HG02763 (cell line): ENCODE measurements around the gene ANKRD44.
A peak's percentile ranks its signal among the peaks of the same experiment; 100 is the strongest.

Source experiments
- ATAC-seq: cut with Tn5 transposase; IDR thresholded peaks from one replicate; pipeline ENCODE4 v1.9.1; 2021; ENCODE audit warnings: mild to moderate bottlenecking, moderate library complexity; ENCODE audit not compliant: unreplicated experiment

The ANKRD44 gene

GRCh38 chr2:197322724-197323720 is 12.4 kb upstream of the ANKRD44 start:
- ATAC-seq = no peak

GRCh38 chr2:197322143-197322542 is 11.6 kb upstream of the ANKRD44 start:
- no peak for ATAC-seq

- no peak for ATAC-seq
These were observed 4.8 kb upstream of the ANKRD44 start for GRCh38 chr2:197315371-197315770.

- no peak for ATAC-seq
These were observed 1.6 kb upstream of the ANKRD44 start for GRCh38 chr2:197312186-197312585.

- ATAC-seq = no peak
These were observed 947 bp upstream of the ANKRD44 start for GRCh38 chr2:197311421-197312033.

GRCh38 chr2:197310987-197311420 is 424 bp upstream of the ANKRD44 start:
- ATAC-seq = no peak

GRCh38 chr2:197309691-197310231 is 819 bp downstream of the ANKRD44 start:
- no peak for ATAC-seq

- no peak for ATAC-seq
These were observed 1.4 kb downstream of the ANKRD44 start for GRCh38 chr2:197308996-197309690.

- no peak for ATAC-seq
These were observed 2.0 kb downstream of the ANKRD44 start for GRCh38 chr2:197308585-197308984.

- ATAC-seq = peak; percentile 25
These were observed 2.6 kb downstream of the ANKRD44 start for GRCh38 chr2:197307933-197308521.

- no peak for ATAC-seq
These were observed 3.2 kb downstream of the ANKRD44 start for GRCh38 chr2:197307236-197307932.

- ATAC-seq = no peak
These were observed 3.9 kb downstream of the ANKRD44 start for GRCh38 chr2:197306696-197307040.

GRCh38 chr2:197306024-197306695 is 4.4 kb downstream of the ANKRD44 start:
- ATAC-seq = no peak

- no peak for ATAC-seq
These were observed 6.0 kb downstream of the ANKRD44 start for GRCh38 chr2:197304556-197305011.

- no peak for ATAC-seq
These were observed 10.4 kb downstream of the ANKRD44 start for GRCh38 chr2:197300139-197300538.

- no peak for ATAC-seq
These were observed 12.0 kb downstream of the ANKRD44 start for GRCh38 chr2:197298609-197299008.

GRCh38 chr2:197297772-197298318 is 12.7 kb downstream of the ANKRD44 start:
- ATAC-seq = no peak

GRCh38 chr2:197297266-197297665 is 13.3 kb downstream of the ANKRD44 start:
- ATAC-seq = no peak

- ATAC-seq = no peak
These were observed 13.7 kb downstream of the ANKRD44 start for GRCh38 chr2:197296835-197297234.
